ENCODE measurements around the gene DAZAP1.

DAZAP1 gene

GRCh38 chr19:1460033-1460995 is 52.9 kb downstream of the DAZAP1 start:
- DNase-seq, result no peak

GRCh38 chr19:1461862-1462261 is 54.5 kb downstream of the DAZAP1 start:
- DNase-seq, result no peak

GRCh38 chr19:1465191-1466016 is 58.0 kb downstream of the DAZAP1 start:
- peak; percentile 40 for DNase-seq

- DNase-seq, result no peak
These were observed 58.7 kb downstream of the DAZAP1 start for GRCh38 chr19:1466018-1466460.

DNA sequence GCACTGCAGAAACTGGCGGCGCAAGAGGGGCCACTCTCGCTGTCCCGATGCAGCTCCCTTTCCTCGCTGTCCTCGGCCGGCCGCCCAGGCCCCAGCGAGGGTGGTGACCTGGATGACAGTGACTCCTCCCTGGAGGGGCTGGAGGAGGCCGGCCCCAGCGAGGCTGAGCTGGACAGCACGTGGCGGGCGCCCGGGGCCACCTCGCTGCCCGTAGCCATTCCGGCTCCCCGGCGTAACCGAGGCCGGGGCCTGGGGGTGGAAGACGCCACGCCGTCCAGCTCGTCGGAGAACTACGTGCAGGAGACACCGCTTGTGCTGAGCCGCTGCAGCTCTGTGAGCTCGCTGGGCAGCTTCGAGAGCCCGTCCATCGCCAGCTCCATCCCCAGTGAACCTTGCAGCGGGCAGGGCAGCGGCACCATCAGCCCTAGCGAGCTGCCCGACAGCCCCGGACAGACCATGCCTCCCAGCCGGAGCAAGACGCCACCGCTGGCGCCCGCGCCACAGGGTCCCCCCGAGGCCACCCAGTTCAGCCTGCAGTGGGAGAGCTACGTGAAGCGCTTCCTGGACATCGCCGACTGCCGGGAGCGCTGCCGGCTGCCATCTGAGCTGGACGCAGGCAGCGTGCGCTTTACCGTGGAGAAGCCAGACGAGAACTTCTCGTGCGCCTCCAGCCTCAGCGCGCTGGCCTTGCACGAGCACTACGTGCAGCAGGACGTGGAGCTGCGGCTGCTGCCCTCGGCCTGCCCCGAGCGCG is 59.3 kb downstream of the DAZAP1 start:
- no peak for DNase-seq

DNA sequence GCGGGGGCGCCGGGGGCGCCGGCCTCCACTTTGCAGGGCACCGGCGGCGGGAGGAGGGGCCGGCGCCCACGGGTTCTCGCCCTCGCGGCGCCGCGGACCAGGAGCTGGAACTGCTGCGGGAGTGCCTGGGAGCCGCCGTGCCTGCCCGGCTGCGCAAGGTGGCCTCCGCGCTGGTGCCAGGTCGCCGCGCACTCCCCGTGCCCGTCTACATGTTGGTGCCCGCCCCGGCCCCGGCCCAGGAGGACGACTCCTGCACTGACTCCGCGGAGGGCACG is 59.8 kb downstream of the DAZAP1 start:
- no peak for DNase-seq

DNA sequence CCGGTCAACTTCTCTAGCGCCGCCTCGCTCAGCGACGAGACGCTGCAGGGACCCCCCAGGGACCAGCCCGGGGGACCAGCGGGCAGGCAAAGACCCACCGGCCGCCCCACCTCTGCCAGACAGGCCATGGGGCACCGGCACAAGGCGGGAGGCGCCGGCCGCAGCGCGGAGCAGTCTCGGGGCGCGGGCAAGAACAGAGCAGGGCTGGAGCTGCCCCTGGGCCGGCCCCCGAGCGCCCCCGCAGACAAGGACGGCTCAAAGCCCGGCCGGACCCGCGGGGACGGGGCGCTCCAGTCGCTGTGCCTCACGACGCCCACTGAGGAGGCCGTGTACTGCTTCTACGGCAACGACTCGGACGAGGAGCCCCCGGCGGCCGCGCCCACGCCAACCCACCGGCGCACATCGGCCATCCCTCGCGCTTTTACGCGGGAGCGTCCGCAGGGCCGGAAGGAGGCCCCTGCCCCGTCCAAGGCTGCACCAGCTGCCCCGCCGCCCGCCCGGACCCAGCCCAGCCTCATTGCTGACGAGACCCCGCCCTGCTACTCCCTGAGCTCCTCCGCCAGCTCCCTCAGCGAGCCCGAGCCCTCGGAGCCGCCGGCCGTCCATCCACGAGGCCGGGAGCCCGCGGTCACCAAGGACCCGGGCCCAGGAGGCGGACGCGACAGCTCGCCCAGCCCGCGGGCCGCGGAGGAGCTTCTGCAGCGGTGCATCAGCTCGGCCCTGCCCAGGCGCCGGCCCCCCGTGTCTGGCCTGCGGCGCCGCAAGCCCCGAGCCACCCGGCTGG is 60.3 kb downstream of the DAZAP1 start:
- no peak for DNase-seq

- DNase-seq, result no peak
These were observed 61.0 kb downstream of the DAZAP1 start for GRCh38 chr19:1468274-1468820.

DNA sequence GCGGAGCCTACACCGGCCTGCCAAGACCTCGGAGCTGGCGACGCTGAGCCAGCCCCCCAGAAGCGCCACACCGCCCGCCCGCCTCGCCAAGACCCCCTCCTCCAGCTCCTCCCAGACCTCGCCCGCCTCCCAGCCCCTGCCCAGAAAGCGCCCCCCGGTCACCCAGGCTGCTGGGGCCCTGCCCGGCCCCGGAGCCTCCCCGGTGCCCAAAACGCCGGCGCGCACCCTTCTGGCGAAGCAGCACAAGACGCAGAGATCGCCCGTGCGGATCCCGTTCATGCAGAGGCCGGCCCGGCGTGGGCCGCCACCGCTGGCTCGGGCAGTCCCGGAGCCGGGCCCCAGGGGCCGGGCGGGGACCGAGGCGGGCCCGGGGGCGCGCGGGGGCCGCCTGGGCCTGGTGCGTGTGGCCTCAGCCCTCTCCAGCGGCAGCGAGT is 61.5 kb downstream of the DAZAP1 start:
- DNase-seq, result peak; percentile 31

DNA sequence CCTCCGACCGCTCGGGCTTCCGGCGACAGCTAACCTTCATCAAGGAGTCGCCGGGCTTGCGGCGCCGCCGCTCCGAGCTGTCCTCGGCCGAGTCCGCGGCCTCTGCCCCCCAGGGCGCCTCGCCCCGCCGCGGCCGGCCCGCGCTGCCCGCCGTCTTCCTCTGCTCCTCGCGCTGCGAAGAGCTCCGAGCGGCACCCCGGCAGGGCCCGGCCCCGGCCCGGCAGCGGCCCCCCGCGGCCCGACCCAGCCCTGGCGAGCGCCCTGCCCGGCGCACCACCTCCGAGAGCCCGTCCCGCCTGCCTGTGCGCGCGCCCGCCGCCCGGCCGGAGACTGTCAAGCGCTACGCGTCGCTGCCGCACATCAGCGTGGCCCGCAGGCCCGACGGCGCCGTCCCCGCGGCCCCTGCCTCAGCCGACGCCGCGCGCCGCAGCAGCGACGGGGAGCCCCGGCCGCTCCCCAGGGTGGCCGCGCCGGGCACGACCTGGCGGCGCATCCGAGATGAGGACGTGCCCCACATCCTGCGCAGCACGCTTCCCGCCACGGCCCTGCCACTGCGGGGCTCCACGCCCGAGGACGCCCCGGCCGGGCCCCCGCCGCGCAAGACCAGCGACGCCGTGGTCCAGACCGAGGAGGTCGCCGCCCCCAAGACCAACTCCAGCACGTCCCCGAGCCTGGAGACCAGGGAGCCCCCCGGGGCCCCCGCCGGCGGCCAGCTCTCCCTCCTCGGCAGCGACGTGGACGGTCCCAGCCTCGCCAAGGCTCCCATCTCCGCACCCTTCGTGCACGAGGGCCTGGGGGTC is 62.1 kb downstream of the DAZAP1 start:
- peak; percentile 44 for DNase-seq

DNA sequence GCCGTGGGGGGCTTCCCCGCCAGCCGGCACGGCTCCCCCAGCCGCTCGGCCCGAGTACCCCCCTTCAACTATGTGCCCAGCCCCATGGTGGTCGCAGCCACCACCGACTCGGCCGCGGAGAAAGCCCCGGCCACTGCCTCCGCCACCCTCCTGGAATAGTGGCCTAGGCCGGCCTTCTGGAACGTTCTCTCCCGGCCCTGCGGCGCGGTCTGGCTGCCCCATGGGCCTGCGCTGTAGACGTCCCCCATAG is 62.6 kb downstream of the DAZAP1 start:
- no peak for DNase-seq

DNA sequence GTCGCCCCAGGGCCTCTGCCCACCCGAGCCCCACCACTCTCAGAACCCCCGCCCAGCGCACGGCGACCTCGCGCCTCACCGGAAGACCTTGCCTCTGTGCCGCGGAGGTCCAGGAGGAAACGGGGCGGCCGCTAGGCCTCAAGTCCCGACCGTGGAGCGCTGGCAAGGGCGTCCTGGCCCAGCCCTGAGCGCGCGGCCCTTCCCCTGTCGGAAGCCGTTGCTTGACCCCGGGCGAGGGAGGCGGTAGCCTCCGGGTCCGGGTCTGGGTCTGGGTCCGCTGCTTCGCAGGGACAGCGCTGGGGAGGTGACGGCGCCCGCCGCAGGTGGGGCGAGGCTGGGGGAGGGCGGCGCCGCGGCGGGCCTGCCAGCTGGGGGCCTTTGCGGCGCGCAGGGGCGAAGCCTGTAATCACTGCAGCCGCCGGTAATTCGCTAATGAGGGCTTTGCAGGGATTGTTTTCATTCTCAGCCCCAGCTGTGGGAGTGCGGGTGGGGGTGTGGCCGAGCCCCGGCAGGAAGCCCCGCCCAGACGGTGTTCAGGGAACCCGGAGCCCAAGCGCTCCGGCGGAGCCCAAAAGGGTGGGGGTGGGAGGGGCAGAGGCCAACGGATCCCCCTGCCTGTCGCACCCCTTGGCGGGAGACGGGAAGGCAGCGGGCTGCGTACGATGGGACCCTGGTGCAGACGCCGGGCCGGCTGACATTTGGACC is 63.1 kb downstream of the DAZAP1 start:
- peak; percentile 89 for DNase-seq

DNA sequence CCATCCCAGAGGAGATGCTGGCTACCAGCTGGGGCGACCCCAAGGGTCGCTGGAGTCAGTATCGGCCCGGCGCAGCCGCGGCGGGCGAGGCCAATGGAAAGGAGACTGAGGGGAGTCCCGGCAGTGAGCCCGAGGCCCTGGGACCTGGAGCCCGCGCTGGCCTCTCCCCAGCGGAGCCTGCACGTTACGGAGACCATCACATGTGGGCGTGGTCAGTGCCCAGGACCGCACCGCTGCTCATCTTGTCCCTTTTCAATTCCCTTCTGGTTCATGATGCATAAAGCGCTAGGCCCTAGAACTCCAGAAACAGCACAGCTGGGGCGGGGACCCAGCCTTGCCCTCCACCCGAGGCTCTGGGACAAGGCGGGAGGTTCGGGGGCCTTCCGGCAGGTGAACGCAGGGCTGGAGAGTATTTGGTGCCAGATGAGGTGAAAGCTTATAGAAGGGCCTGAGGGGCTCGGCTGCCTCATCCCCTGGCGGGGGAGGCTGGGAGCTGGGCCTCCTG is 63.7 kb downstream of the DAZAP1 start:
- DNase-seq, result peak; percentile 40

DNA sequence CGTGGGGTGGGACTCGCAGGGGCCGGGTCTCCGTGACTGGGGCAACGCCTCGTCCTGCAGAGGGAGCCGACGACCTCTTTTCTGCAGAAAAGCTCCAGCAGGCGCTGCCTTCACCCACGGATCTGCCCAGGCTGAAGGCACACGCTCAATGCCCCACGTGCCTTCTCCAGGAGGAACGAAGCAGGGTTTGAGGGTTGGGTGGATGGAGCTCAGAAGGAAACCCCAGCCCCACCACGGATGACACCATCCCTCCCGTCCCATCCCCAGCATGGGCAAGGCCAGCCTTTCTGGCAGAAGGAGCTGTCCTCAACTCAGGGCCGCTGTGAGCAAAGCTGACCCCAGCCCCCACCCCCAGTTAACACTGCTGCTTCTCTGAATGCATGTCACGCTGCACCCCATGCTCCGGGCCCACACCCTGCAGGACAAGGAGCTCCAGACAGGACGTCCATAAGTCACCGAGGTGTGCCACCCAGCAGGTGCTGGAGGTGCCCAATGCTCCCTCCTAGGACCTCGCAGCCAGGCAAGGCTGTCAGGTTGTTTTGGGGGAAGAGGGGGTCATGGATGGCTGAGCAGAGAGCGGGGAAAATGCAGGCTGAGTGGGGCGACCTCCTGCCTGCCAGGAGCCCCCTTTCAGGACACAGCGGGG is 64.3 kb downstream of the DAZAP1 start:
- peak; percentile 48 for DNase-seq

GRCh38 chr19:1472231-1473084 is 65.1 kb downstream of the DAZAP1 start:
- DNase-seq, result no peak

DNA sequence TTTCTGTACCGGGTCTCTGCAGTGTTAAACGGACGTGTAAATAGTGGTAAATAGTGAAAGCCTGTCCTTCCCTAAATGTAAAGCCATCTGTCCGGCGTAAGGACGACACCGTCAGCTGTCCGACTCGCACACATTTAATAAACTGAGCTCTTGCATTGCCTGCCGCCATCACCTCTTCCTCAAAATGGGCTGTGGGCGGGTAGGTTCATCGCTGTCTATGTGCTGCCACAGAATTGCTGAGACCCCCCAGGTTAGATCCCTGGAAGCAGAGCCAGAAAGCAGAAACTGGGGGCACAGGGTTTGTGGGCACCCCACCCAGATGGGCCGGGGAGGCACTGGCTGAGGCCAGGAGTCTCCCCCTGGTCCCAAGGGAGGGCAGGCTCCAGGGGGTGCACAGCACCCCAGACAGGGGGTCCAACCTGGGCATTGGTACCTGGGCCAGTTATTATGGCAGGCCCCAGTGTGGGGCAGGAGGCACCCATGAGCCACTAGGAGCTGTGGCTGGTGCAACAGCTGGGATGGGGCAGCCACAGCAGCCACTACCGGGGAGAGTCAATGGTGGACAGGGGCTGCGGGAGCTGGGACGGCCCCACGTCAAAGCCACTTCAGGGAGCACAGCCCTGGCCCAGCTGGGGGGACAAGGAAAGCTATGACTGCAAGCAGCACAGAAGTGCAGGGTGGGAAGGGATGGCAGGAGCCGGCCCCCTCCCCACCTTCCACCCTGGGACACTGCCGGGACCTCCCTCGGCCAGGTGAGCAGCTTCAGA is 65.9 kb downstream of the DAZAP1 start:
- no peak for DNase-seq

- DNase-seq, result no peak
These were observed 66.8 kb downstream of the DAZAP1 start for GRCh38 chr19:1474011-1474764.
